K562 (cell line): Measurements from ENCODE around the gene SLTM. TPM values are rescaled to one million over a fixed set of nuclear protein-coding genes. Genes with fewer than 3 reads are reported as not detected.

Experiments
- BRCA1 ChIP-seq, 2 experiments: fragments of 450-650 bp in 1 of 2; sonication (generic) in 1 of 2; formaldehyde crosslinking in 1 of 2; IDR thresholded peaks; 2 replicates each; pipeline versions ENCODE4 v1.5.0 to v1.6.1; 2017 to 2020; ENCODE audit warnings: mild to moderate bottlenecking in 1 of 2, missing genetic modification reagents in 1 of 2
- CEBPZ ChIP-seq: fragments of 150-350 bp; IDR thresholded peaks from 2 replicates; pipeline ENCODE4 v1.6.1; 2014; ENCODE audit warnings: low read depth, mild to moderate bottlenecking, low read length, borderline replicate concordance
- ELK1 ChIP-seq: sonication (generic); formaldehyde crosslinking; IDR thresholded peaks from 2 replicates; pipeline ENCODE4 v1.8.1; 2022; ENCODE audit warnings: missing genetic modification reagents
- ETV1 ChIP-seq: fragments of 450-650 bp; conservative IDR thresholded peaks from 2 replicates; pipeline ENCODE4 v1.6.1; 2016; ENCODE audit warnings: missing genetic modification characterization, control low read depth, low read depth, missing compliant biosample characterization
- FOXK1 ChIP-seq: sonication (generic); formaldehyde crosslinking; IDR thresholded peaks from 2 replicates; pipeline ENCODE4 v1.8.0; 2022; ENCODE audit warnings: missing genetic modification reagents, mild to moderate bottlenecking, borderline replicate concordance
- MAFG ChIP-seq: fragments of 450-650 bp; conservative IDR thresholded peaks from 2 replicates; pipeline ENCODE4 v1.6.1; 2016; ENCODE audit warnings: missing genetic modification characterization, missing compliant biosample characterization
- MNT ChIP-seq, 2 experiments: fragments of 450-650 bp; conservative IDR thresholded peaks; 2 replicates each; pipeline ENCODE4 v1.6.1; 2017; ENCODE audit warnings: mild to moderate bottlenecking in 2 of 2, moderate library complexity in 2 of 2
- SMARCA4 ChIP-seq: fragments of 450-650 bp; IDR thresholded peaks from 2 replicates; pipeline ENCODE4 v1.6.1; 2016
- SNAPC5 ChIP-seq: fragments of 250-450 bp; sonication (Bioruptor Pico); IDR thresholded peaks from 2 replicates; pipeline ENCODE4 v1.8.0; 2021; ENCODE audit warnings: moderate library complexity, mild to moderate bottlenecking, inconsistent platforms
- SP1 ChIP-seq: sonication (generic); formaldehyde crosslinking; IDR thresholded peaks from 2 replicates; pipeline ENCODE4 v1.8.1; 2022; ENCODE audit warnings: mild to moderate bottlenecking, missing genetic modification reagents
- THRA ChIP-seq: fragments of 450-650 bp; IDR thresholded peaks from 2 replicates; pipeline ENCODE4 v1.6.1; 2017; ENCODE audit warnings: mild to moderate bottlenecking, moderate library complexity
- THRB ChIP-seq: fragments of 450-650 bp; formaldehyde crosslinking; conservative IDR thresholded peaks from 2 replicates; pipeline ENCODE4 v1.4.0; 2022; ENCODE audit warnings: mild to moderate bottlenecking, missing genetic modification characterization
- XRCC4 ChIP-seq: IDR thresholded peaks from one replicate; pipeline ENCODE4 v1.6.1; 2011; ENCODE audit not compliant: insufficient read depth, insufficient read length; ENCODE audit errors: extremely low read depth
- ZNF561 ChIP-seq: fragments of 450-650 bp; formaldehyde crosslinking; conservative IDR thresholded peaks from 2 replicates; pipeline ENCODE4 v1.4.0; 2020; ENCODE audit warnings: mild to moderate bottlenecking, moderate library complexity
- ZNF780A ChIP-seq: fragments of 250-450 bp; sonication (Bioruptor Pico); IDR thresholded peaks from 2 replicates; pipeline ENCODE4 v1.5.0; 2021; ENCODE audit warnings: mild to moderate bottlenecking
- ZNF79 ChIP-seq: fragments of 250-450 bp; sonication (Bioruptor Pico); IDR thresholded peaks from 2 replicates; pipeline ENCODE4 v1.4.0; 2020; ENCODE audit warnings: low read depth, mild to moderate bottlenecking, moderate library complexity
- polyA plus RNA-seq, 8 experiments: library from polyadenylated mRNA; depleted of rRNA in 4 of 8; stranded (reverse) in 5 of 8; unstranded in 3 of 8; fragments of >200 nt; fragmentation: Nextera tagmentation in 2 of 8; fragmentation: Illumina TruSeq in 1 of 8; extraction: Ambion mirVana in 2 of 8; extraction: Trizol in 1 of 8; gene quantifications; 2 replicates each; pipeline versions ENCODE4 v1.2.1 to v1.2.3, GENCODE V29; 2011 to 2014; ENCODE audit warnings: inconsistent platforms in 1 of 8, missing spikeins in 1 of 8
- total RNA-seq, 7 experiments: library from RNA; depleted of rRNA in 6 of 7; stranded (reverse); fragments of >200 nt in 6 of 7; fragmentation: Illumina TruSeq in 2 of 7; extraction: Trizol in 2 of 7; gene quantifications; 2 replicates each; pipeline versions ENCODE4 v1.2.1 to v1.2.3, GENCODE V29; 2011 to 2021; ENCODE audit warnings: low replicate concordance in 1 of 7

The SLTM gene
- total and polyA plus RNA-seq, 9 of the 15 experiments (the other 6 are each of a cell fraction or from before 2014, with no cell fraction given), result 39.5 to 163 (median 102) TPM

- TF ChIP-seq THRA, result no peak
- no peak for TF ChIP-seq ZNF780A (CRISPR knock-in tag)
- TF ChIP-seq SNAPC5, result no peak
- no peak for TF ChIP-seq XRCC4
- TF ChIP-seq ETV1 (tag), result peak; percentile 71
- no peak for TF ChIP-seq ZNF561
- TF ChIP-seq ELK1 (CRISPR knock-in tag), result no peak
- TF ChIP-seq SMARCA4, result peak; percentile 15; the same call in 1 of the 2 replicates
- TF ChIP-seq ZNF79, result no peak
- TF ChIP-seq MAFG (tag), result no peak
- no peak for TF ChIP-seq BRCA1 (IDR thresholded peaks at IDR 0.05)
- no peak for TF ChIP-seq BRCA1 (CRISPR knock-in tag; IDR thresholded peaks at IDR 0.05)
- no peak for TF ChIP-seq CEBPZ
- no peak for TF ChIP-seq THRB (CRISPR knock-in tag)
- no peak for TF ChIP-seq SP1 (CRISPR knock-in tag)
- no peak for TF ChIP-seq FOXK1 (CRISPR knock-in tag)
- 0 out of 4 replicates have a peak, but pooled peaks of 1 of the 2 experiments have one; percentile 11 for TF ChIP-seq MNT (conservative IDR thresholded peaks at IDR 0.05)
Observed at GRCh38 chr15:58931987-58932588, 1.4 kb downstream of the SLTM start (continued).
